Peyer's patch (tissue), 4 donors: Measurements from ENCODE around the gene SYTL5. TPM values are rescaled to one million over a fixed set of nuclear protein-coding genes. Genes with fewer than 3 reads are reported as not detected.

ENCODE experiments used
- DNase-seq, 3 donors: peaks; one replicate each; pipeline ENCODE4 v3.0.0-alpha.2; 2017 to 2019
- H3K27ac ChIP-seq, 4 donors: fragments of 200-600 bp; sonication (generic); one replicate each; pipeline ENCODE4 v1.5.1; 2016 to 2019
- H3K27me3 ChIP-seq, 2 donors: fragments of 200-600 bp; sonication (generic); one replicate each; pipeline ENCODE4 v1.5.1; 2019
- H3K36me3 ChIP-seq, 3 donors: fragments of 200-600 bp; sonication (generic); one replicate each; pipeline ENCODE4 v1.5.1; 2016 to 2019
- H3K4me1 ChIP-seq, 4 donors: fragments of 200-600 bp; sonication (generic); one replicate each; pipeline ENCODE4 v1.5.1; 2016 to 2019
- H3K4me3 ChIP-seq, 4 donors: fragments of 200-600 bp; sonication (generic); 1 replicate in 3 of 4; 2 replicates in 1 of 4; pipeline ENCODE4 v1.5.1; 2016 to 2019; ENCODE audit warnings: mild to moderate bottlenecking in 1 of 4
- H3K9me3 ChIP-seq, 4 donors: fragments of 200-600 bp; sonication (generic); one replicate each; pipeline ENCODE4 v1.5.1; 2016 to 2019; ENCODE audit warnings: mild to moderate bottlenecking in 1 of 4
- CTCF ChIP-seq, 6 experiments: fragments of 450-650 bp in 4 of 6; fragments of 200-600 bp in 2 of 6; sonication (generic) in 1 of 6; IDR thresholded peaks; one replicate each; pipeline ENCODE4 v1.5.1; 2017 to 2019; ENCODE audit warnings: antibody characterized with exemption in 6 of 6, mild to moderate bottlenecking in 3 of 6, moderate library complexity in 1 of 6
- POLR2A ChIP-seq, 2 donors: fragments of 450-650 bp; IDR thresholded peaks; one replicate each; pipeline ENCODE4 v1.5.1; 2017; ENCODE audit warnings: antibody characterized with exemption in 2 of 2, mild to moderate bottlenecking in 2 of 2, moderate library complexity in 2 of 2
- total RNA-seq, 4 donors: library from RNA; depleted of rRNA; stranded (reverse); fragments of >200 nt; gene quantifications; one replicate each; pipeline ENCODE4 v1.1.0, GENCODE V29; 2016

SYTL5 gene
- total RNA-seq, 4 donors from 2014 or later: 1.7 to 7.5 (median 3.6) TPM

GRCh38 chrX:38048886-38049285 is 42.5 kb downstream of the SYTL5 start:
- Histone ChIP-seq H3K9me3 (no peaks in the 10 kb centered on the region), H3K4me1 (no peaks in the 10 kb centered on the region), H3K36me3 (no peaks in the 10 kb centered on the region), H3K4me3 (no peak overlapping the region), H3K27me3 (no peaks in the 10 kb centered on the region), H3K27ac (no peak overlapping the region)
- DNase-seq: no peak
- no peak for TF ChIP-seq CTCF (IDR thresholded peaks at IDR 0.05)
- TF ChIP-seq POLR2A (IDR thresholded peaks at IDR 0.05): no peak

DNA sequence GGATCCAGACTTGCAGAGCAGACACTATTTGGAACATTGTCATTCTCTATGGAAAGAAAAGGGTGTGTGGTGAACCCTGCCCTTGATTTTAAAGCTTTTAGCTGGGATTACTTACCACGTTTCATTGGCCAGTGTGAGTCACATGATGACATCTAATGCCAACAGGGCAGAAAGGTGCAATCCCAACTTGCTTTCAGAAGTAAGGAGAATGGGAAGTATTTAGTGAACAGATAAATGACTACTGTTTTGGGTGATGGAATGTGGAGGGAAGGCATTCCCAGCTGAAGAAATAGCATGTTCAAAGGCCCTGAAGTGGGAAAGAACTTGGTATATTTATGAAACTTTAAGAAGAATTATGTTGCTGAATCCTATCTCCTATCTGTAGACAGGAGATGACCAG is 44.5 kb downstream of the SYTL5 start:
- Histone ChIP-seq H3K27me3 (no peaks in the 10 kb centered on the region), H3K36me3 (no peaks in the 10 kb centered on the region), H3K9me3 (no peaks in the 10 kb centered on the region), H3K4me1 (no peaks in the 10 kb centered on the region), H3K4me3 (no peak overlapping the region), H3K27ac (no peak overlapping the region)
- DNase-seq: no peak
- TF ChIP-seq POLR2A (IDR thresholded peaks at IDR 0.05) (no peak), CTCF (IDR thresholded peaks at IDR 0.05) (no peak)

DNA sequence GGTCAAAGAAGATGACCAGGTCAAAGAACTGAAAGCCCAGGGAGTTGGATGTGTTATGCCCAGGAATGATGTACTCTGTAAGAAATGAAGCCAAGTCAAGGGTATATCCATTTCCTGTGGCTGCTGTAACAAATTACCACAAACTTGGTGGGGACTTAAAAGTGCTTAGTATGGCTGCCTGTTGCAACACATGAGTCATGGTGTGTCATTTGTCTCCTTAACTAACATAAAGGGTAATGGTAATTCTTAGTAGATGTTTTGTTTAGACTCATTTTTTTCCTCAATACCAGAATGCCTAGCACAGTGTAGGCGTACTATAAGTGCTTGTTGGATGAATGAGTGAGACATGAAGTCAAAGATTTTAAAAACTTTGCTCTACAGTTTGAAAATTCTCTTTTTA is 45.7 kb downstream of the SYTL5 start:
- no peaks in the 10 kb centered on the region for H3K36me3 ChIP-seq
- no peaks in the 10 kb centered on the region for H3K4me1 ChIP-seq
- no peaks in the 10 kb centered on the region for H3K27me3 ChIP-seq
- DNase-seq: no peak
- no peak for TF ChIP-seq POLR2A (IDR thresholded peaks at IDR 0.05)
- no peak for TF ChIP-seq CTCF (IDR thresholded peaks at IDR 0.05)
- no peak overlapping the region for H3K27ac ChIP-seq
- no peak overlapping the region for H3K4me3 ChIP-seq
- H3K9me3 ChIP-seq: no peaks in the 10 kb centered on the region

DNA sequence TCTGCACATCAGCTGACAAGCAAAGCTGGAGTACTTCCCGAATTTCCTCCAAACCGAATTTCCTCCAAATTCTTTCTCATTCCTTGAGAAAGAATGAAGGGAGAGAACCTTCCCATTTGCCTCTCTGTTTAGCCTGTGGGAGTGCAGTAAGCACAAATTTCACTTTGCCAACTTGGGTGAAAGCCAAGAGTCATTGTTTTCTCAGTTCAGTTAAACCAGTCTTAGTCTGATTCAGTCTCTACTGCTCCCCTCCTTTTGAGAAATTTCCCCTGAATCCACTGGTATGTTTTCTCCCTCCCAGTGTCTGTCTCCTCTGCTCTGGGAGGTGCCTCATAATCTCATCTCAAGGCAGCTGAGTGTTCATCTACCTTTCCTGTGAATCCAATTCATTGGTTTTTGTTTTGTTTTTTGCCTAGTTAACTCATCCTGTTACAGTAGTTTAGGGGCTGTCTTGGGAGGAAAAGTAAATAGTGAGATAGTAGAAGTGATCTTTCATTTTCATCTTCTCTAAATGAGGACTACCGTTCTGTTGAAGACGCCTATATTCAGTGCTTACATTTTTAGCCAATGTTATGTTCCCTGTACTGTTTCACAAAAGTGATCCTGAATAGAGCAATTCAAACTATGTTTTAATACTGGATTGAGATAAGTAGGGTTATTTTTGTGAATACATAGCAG is 49.0 kb downstream of the SYTL5 start:
- no peak overlapping the region for H3K4me3 ChIP-seq
- DNase-seq: no peak
- no peaks in the 10 kb centered on the region for H3K9me3 ChIP-seq
- H3K4me1 ChIP-seq: no peaks in the 10 kb centered on the region
- no peaks in the 10 kb centered on the region for H3K36me3 ChIP-seq
- no peaks in the 10 kb centered on the region for H3K27me3 ChIP-seq
- TF ChIP-seq POLR2A (IDR thresholded peaks at IDR 0.05) (no peak), CTCF (IDR thresholded peaks at IDR 0.05) (no peak)
- no peak overlapping the region for H3K27ac ChIP-seq

- H3K27me3 ChIP-seq: no peaks in the 10 kb centered on the region
- no peaks in the 10 kb centered on the region for H3K36me3 ChIP-seq
- H3K4me3 ChIP-seq: no peak overlapping the region
- no peaks in the 10 kb centered on the region for H3K9me3 ChIP-seq
- no peak for DNase-seq
- no peaks in the 10 kb centered on the region for H3K4me1 ChIP-seq
- H3K27ac ChIP-seq: no peak overlapping the region
- TF ChIP-seq POLR2A (IDR thresholded peaks at IDR 0.05): no peak
- TF ChIP-seq CTCF (IDR thresholded peaks at IDR 0.05): no peak
Measured at GRCh38 chrX:38060331-38060878, 54.1 kb downstream of the SYTL5 start.
